Activated CD4-positive, alpha-beta memory T cell treated with anti-CD3 and anti-CD28 coated beads, Interleukin-2, amount 10 ng/mL, durations not matched to agents 7 days and 5 days (primary cell): Measurements from ENCODE around the gene NEB. TPM values are rescaled to one million over a fixed set of nuclear protein-coding genes. Genes with fewer than 3 reads are reported as not detected.
"Not testable (repeated sequence)": the region's sequence is repeated elsewhere in the genome, so short reads cannot be mapped to it uniquely, and the experiment has no call there.

Experiments used
- CTCF ChIA-PET: fragments of 350-600 bp; sonication (Branson Sonifier 250); formaldehyde crosslinking; loops from one replicate; lab custom pipeline; 2021; ENCODE audit warnings: antibody characterized with exemption, inconsistent platforms; lab: Charles Lee
- POLR2A ChIA-PET: fragments of 350-600 bp; sonication (Branson Sonifier 250); formaldehyde crosslinking; loops from one replicate; lab custom pipeline; 2021; ENCODE audit warnings: antibody characterized with exemption; lab: Charles Lee
- DNase-seq: peaks from one replicate; pipeline ENCODE4 v3.0.0-alpha.2; 2020
- H3K27ac Mint-ChIP-seq: one replicate; pipeline ENCODE4 v1.8.0; 2021; ENCODE audit warnings: mild to moderate bottlenecking, mixed read lengths
- H3K27me3 Mint-ChIP-seq: one replicate; pipeline ENCODE4 v1.8.0; 2021; ENCODE audit warnings: mixed read lengths
- H3K36me3 Mint-ChIP-seq: one replicate; pipeline ENCODE4 v1.8.0; 2021; ENCODE audit warnings: low read depth, mixed read lengths
- H3K4me1 Mint-ChIP-seq: one replicate; pipeline ENCODE4 v1.8.0; 2021; ENCODE audit warnings: mixed read lengths
- H3K4me3 Mint-ChIP-seq: one replicate; pipeline ENCODE4 v1.8.0; 2021; ENCODE audit warnings: mild to moderate bottlenecking, mixed read lengths
- H3K9me3 Mint-ChIP-seq: one replicate; pipeline ENCODE4 v1.8.0; 2021; ENCODE audit warnings: mixed read lengths
- total RNA-seq, 2 experiments: library from RNA; stranded (reverse); gene quantifications; one replicate each; pipeline ENCODE4 v1.2.3, GENCODE V29; 2021

Gene NEB
- total RNA-seq, 2 experiments from 2014 or later = 0.38 to 0.45 TPM

GRCh38 chr2:151603530-151603929 lies 130.7 kb downstream of the NEB start:
- DNase-seq, CTCF ChIA-PET, POLR2A ChIA-PET, H3K9me3 Mint-ChIP-seq, H3K4me1 Mint-ChIP-seq, H3K27me3 Mint-ChIP-seq, H3K27ac Mint-ChIP-seq, H3K36me3 Mint-ChIP-seq, H3K4me3 Mint-ChIP-seq: not testable (repeated sequence)

- H3K4me3 Mint-ChIP-seq, POLR2A ChIA-PET, H3K27ac Mint-ChIP-seq, H3K4me1 Mint-ChIP-seq, DNase-seq, H3K27me3 Mint-ChIP-seq, H3K36me3 Mint-ChIP-seq, H3K9me3 Mint-ChIP-seq, CTCF ChIA-PET: not testable (repeated sequence)
Observed at GRCh38 chr2:151602402-151602801, 131.9 kb downstream of the NEB start.

GRCh38 chr2:151601803-151602202 lies 132.5 kb downstream of the NEB start:
- DNase-seq, H3K36me3 Mint-ChIP-seq, H3K9me3 Mint-ChIP-seq, H3K4me3 Mint-ChIP-seq, H3K27ac Mint-ChIP-seq, CTCF ChIA-PET, H3K4me1 Mint-ChIP-seq, POLR2A ChIA-PET, H3K27me3 Mint-ChIP-seq: not testable (repeated sequence)

- POLR2A ChIA-PET, H3K9me3 Mint-ChIP-seq, H3K4me3 Mint-ChIP-seq, H3K4me1 Mint-ChIP-seq, CTCF ChIA-PET, DNase-seq, H3K36me3 Mint-ChIP-seq, H3K27me3 Mint-ChIP-seq, H3K27ac Mint-ChIP-seq: not testable (repeated sequence)
Observed at GRCh38 chr2:151596903-151597608, 137.2 kb downstream of the NEB start.

- H3K27me3 Mint-ChIP-seq, POLR2A ChIA-PET, H3K27ac Mint-ChIP-seq, H3K36me3 Mint-ChIP-seq, H3K4me1 Mint-ChIP-seq, H3K9me3 Mint-ChIP-seq, H3K4me3 Mint-ChIP-seq, DNase-seq, CTCF ChIA-PET: not testable (repeated sequence)
Observed at GRCh38 chr2:151591908-151592255, 142.4 kb downstream of the NEB start.

GRCh38 chr2:151591250-151591907 lies 142.9 kb downstream of the NEB start:
- H3K9me3 Mint-ChIP-seq, H3K4me1 Mint-ChIP-seq, H3K27me3 Mint-ChIP-seq, H3K27ac Mint-ChIP-seq, CTCF ChIA-PET, POLR2A ChIA-PET, H3K36me3 Mint-ChIP-seq, DNase-seq, H3K4me3 Mint-ChIP-seq: not testable (repeated sequence)

GRCh38 chr2:151581300-151581699 lies 153.0 kb downstream of the NEB start:
- CTCF ChIA-PET, POLR2A ChIA-PET, H3K4me3 Mint-ChIP-seq, H3K27me3 Mint-ChIP-seq, H3K36me3 Mint-ChIP-seq, DNase-seq, H3K4me1 Mint-ChIP-seq, H3K9me3 Mint-ChIP-seq, H3K27ac Mint-ChIP-seq: not testable (repeated sequence)

GRCh38 chr2:151580697-151581096 lies 153.6 kb downstream of the NEB start:
- H3K4me3 Mint-ChIP-seq, CTCF ChIA-PET, H3K36me3 Mint-ChIP-seq, DNase-seq, H3K4me1 Mint-ChIP-seq, POLR2A ChIA-PET, H3K9me3 Mint-ChIP-seq, H3K27ac Mint-ChIP-seq, H3K27me3 Mint-ChIP-seq: not testable (repeated sequence)

GRCh38 chr2:151577116-151577515 lies 157.2 kb downstream of the NEB start:
- CTCF ChIA-PET = no interaction called here
- no peaks in the 10 kb centered on the region for H3K36me3 Mint-ChIP-seq
- no peak for DNase-seq
- no peak overlapping the region for H3K4me3 Mint-ChIP-seq
- H3K4me1 Mint-ChIP-seq = no peaks in the 10 kb centered on the region
- POLR2A ChIA-PET = no interaction called here
- no peak overlapping the region for H3K27ac Mint-ChIP-seq
- H3K27me3 Mint-ChIP-seq = no peaks in the 10 kb centered on the region
- no peaks in the 10 kb centered on the region for H3K9me3 Mint-ChIP-seq

- no peak for DNase-seq
- Mint-ChIP-seq H3K27ac (no peak overlapping the region), H3K4me1 (no peaks in the 10 kb centered on the region), H3K9me3 (no peaks in the 10 kb centered on the region), H3K36me3 (no peaks in the 10 kb centered on the region), H3K27me3 (no peaks in the 10 kb centered on the region), H3K4me3 (no peak overlapping the region)
- CTCF ChIA-PET = no interaction called here
- POLR2A ChIA-PET = no interaction called here
Observed at GRCh38 chr2:151576080-151576479, 158.2 kb downstream of the NEB start.

- no peak overlapping the region for H3K4me3 Mint-ChIP-seq
- H3K27me3 Mint-ChIP-seq = no peaks in the 10 kb centered on the region
- ChIA-PET CTCF (no interaction called here), POLR2A (no interaction called here)
- no peaks in the 10 kb centered on the region for H3K4me1 Mint-ChIP-seq
- no peaks in the 10 kb centered on the region for H3K9me3 Mint-ChIP-seq
- no peaks in the 10 kb centered on the region for H3K36me3 Mint-ChIP-seq
- DNase-seq = no peak
- no peak overlapping the region for H3K27ac Mint-ChIP-seq
Observed at GRCh38 chr2:151575338-151575737, 158.9 kb downstream of the NEB start.

GRCh38 chr2:151570191-151570590 lies 164.1 kb downstream of the NEB start:
- no peaks in the 10 kb centered on the region for H3K4me1 Mint-ChIP-seq
- H3K4me3 Mint-ChIP-seq = no peak overlapping the region
- H3K27ac Mint-ChIP-seq = no peak overlapping the region
- ChIA-PET POLR2A (no interaction called here), CTCF (no interaction called here)
- no peaks in the 10 kb centered on the region for H3K27me3 Mint-ChIP-seq
- DNase-seq = no peak
- no peaks in the 10 kb centered on the region for H3K36me3 Mint-ChIP-seq
- H3K9me3 Mint-ChIP-seq = no peaks in the 10 kb centered on the region

- no peak for DNase-seq
- Mint-ChIP-seq H3K4me3 (no peak overlapping the region), H3K27me3 (no peaks in the 10 kb centered on the region), H3K4me1 (no peaks in the 10 kb centered on the region), H3K36me3 (no peaks in the 10 kb centered on the region), H3K27ac (no peak overlapping the region), H3K9me3 (no peaks in the 10 kb centered on the region)
- POLR2A ChIA-PET = no interaction called here
- CTCF ChIA-PET = no interaction called here
Observed at GRCh38 chr2:151569167-151569566, 165.1 kb downstream of the NEB start.

GRCh38 chr2:151568501-151568900 lies 165.8 kb downstream of the NEB start:
- ChIA-PET POLR2A (no interaction called here), CTCF (no interaction called here)
- no peaks in the 10 kb centered on the region for H3K27me3 Mint-ChIP-seq
- no peaks in the 10 kb centered on the region for H3K9me3 Mint-ChIP-seq
- no peak for DNase-seq
- no peaks in the 10 kb centered on the region for H3K4me1 Mint-ChIP-seq
- no peak overlapping the region for H3K4me3 Mint-ChIP-seq
- H3K27ac Mint-ChIP-seq = no peak overlapping the region
- H3K36me3 Mint-ChIP-seq = no peaks in the 10 kb centered on the region
